Measurements from ENCODE around the gene RHOBTB1.

DNA sequence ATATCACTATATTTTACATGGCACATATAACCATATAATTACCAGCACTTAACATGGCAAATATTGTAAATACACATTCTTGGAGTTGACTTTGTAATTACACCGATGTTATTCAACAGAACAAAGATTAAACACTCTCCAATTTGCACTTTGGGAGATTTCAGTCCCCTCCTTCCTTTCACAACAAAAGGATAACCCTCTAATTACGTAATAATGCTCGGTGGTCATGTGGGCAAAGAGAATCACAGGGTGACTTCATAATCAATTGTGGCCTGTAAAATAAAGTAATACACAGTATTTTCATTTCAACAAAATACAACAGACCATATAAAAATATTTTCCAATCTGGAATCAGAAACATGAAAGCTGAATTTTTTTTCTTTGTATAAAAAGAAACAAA lies 73.2 kb downstream of the RHOBTB1 start:
- TF ChIP-seq, protein P1, sequence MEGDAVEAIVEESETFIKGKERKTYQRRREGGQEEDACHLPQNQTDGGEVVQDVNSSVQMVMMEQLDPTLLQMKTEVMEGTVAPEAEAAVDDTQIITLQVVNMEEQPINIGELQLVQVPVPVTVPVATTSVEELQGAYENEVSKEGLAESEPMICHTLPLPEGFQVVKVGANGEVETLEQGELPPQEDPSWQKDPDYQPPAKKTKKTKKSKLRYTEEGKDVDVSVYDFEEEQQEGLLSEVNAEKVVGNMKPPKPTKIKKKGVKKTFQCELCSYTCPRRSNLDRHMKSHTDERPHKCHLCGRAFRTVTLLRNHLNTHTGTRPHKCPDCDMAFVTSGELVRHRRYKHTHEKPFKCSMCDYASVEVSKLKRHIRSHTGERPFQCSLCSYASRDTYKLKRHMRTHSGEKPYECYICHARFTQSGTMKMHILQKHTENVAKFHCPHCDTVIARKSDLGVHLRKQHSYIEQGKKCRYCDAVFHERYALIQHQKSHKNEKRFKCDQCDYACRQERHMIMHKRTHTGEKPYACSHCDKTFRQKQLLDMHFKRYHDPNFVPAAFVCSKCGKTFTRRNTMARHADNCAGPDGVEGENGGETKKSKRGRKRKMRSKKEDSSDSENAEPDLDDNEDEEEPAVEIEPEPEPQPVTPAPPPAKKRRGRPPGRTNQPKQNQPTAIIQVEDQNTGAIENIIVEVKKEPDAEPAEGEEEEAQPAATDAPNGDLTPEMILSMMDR (conservative IDR thresholded peaks at IDR 0.05; ENCODE audit: low read length), result no peak
- no peak for TF ChIP-seq EZH2phosphoT487 (IDR thresholded peaks at IDR 0.05; ENCODE audit: borderline replicate concordance)

Measured in Loucy (cell line).